Esophagus muscularis mucosa (tissue), 3 donors: ENCODE data around the gene KCND3.

Experiments
- POLR2A ChIP-seq: fragments of 450-650 bp; IDR thresholded peaks from one replicate; pipeline ENCODE4 v1.6.1; 2017; ENCODE audit warnings: antibody characterized with exemption, moderate library complexity, mild to moderate bottlenecking, low read depth
- POLR2AphosphoS5 ChIP-seq, 2 donors: sonication (generic); formaldehyde crosslinking; IDR thresholded peaks; one replicate each; pipeline ENCODE4 v1.6.1; 2017; ENCODE audit warnings: antibody characterized with exemption in 2 of 2
- TF ChIP-seq, protein P1 (sequence below), 3 experiments: fragments of 200-600 bp in 2 of 3; fragments of 450-650 bp in 1 of 3; sonication (generic) in 2 of 3; IDR thresholded peaks; one replicate each; pipeline ENCODE4 v1.5.1; 2017 to 2019; ENCODE audit warnings: antibody characterized with exemption in 3 of 3, mild to moderate bottlenecking in 2 of 3, moderate library complexity in 1 of 3

DNA sequence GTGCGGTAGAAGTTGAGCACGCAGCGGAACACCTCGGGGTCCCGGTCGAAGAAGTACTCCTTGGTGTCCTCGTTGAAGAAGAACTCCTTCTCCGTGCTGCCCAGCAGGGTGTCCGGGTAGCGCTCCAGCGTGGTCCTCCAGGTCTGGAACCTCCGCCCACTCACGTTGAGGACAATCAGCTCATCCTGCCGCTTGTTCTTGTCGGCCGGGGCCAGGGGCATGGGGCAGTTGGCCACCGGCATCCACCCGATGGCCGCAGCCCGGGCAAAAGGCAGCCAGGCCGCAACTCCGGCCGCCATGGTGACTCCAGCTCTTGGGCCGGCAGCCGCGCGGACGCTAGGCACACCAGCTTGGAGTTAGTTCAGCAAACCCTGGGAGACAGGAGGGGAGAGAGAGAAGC, 7.0 kb downstream of the KCND3 start:
- no peak for TF ChIP-seq POLR2A
- TF ChIP-seq, protein P1, sequence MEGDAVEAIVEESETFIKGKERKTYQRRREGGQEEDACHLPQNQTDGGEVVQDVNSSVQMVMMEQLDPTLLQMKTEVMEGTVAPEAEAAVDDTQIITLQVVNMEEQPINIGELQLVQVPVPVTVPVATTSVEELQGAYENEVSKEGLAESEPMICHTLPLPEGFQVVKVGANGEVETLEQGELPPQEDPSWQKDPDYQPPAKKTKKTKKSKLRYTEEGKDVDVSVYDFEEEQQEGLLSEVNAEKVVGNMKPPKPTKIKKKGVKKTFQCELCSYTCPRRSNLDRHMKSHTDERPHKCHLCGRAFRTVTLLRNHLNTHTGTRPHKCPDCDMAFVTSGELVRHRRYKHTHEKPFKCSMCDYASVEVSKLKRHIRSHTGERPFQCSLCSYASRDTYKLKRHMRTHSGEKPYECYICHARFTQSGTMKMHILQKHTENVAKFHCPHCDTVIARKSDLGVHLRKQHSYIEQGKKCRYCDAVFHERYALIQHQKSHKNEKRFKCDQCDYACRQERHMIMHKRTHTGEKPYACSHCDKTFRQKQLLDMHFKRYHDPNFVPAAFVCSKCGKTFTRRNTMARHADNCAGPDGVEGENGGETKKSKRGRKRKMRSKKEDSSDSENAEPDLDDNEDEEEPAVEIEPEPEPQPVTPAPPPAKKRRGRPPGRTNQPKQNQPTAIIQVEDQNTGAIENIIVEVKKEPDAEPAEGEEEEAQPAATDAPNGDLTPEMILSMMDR (IDR thresholded peaks at IDR 0.05), result no peak
- TF ChIP-seq POLR2AphosphoS5 (IDR thresholded peaks at IDR 0.05), result no peak
